SJCRH30 (cell line): Measurements from ENCODE around the gene EPS15. TPM values are rescaled to one million over a fixed set of nuclear protein-coding genes. Genes with fewer than 3 reads are reported as not detected.

ENCODE experiments used
- DNase-seq, 2 experiments: peaks; one replicate each; pipeline ENCODE4 v3.0.0-alpha.2; 2015 to 2020
- H3K27ac ChIP-seq: fragments of 250-450 bp; sonication (Bioruptor Pico); 2 replicates; pipeline ENCODE4 v1.5.1; 2020; ENCODE audit warnings: mild to moderate bottlenecking, moderate library complexity
- H3K27me3 ChIP-seq: fragments of 250-450 bp; sonication (Bioruptor Pico); 2 replicates; pipeline ENCODE4 v1.5.1; 2020; ENCODE audit warnings: mild to moderate bottlenecking, moderate library complexity
- H3K36me3 ChIP-seq: fragments of 250-450 bp; sonication (Bioruptor Pico); 2 replicates; pipeline ENCODE4 v1.5.1; 2020; ENCODE audit warnings: mild to moderate bottlenecking, moderate library complexity
- H3K4me1 ChIP-seq: fragments of 250-450 bp; sonication (Bioruptor Pico); 2 replicates; pipeline ENCODE4 v1.5.1; 2020; ENCODE audit warnings: mild to moderate bottlenecking, moderate library complexity
- H3K4me3 ChIP-seq: fragments of 250-450 bp; sonication (Bioruptor Pico); 2 replicates; pipeline ENCODE4 v1.5.1; 2020; ENCODE audit warnings: mild to moderate bottlenecking, moderate library complexity
- H3K9me3 ChIP-seq: fragments of 250-450 bp; sonication (Bioruptor Pico); replicated peaks from 2 replicates; pipeline ENCODE4 v1.5.1; 2020; ENCODE audit warnings: mild to moderate bottlenecking, moderate library complexity
- total RNA-seq: library from RNA; depleted of rRNA; stranded (reverse); fragments of >200 nt; shearing (Covaris generic); gene quantifications from 2 replicates; pipeline ENCODE4 v1.2.3, GENCODE V29; 2014

EPS15 gene
- total RNA-seq, 1 experiment from 2014 or later: 34.7 TPM

DNA sequence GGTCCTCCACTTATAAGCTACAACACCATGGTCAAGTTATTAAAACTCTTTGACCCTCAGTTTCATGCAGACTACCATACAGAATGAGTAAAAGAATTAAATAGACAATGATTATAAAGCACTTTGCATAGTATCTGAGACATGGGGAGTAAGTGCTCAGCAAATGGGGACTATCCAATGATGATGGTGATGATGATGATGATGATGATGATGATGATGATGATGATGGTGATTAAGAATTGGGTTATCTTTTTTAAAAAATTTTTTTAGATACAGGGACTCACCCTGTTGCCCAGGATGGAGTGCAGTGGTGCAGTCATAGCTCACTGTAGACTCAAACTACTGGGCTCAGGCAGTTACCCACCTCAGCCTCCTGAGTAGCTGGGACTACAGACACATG is 8.1 kb upstream of the EPS15 start:
- H3K4me1 ChIP-seq: no peaks in the 10 kb centered on the region
- no peak overlapping the region for H3K27ac ChIP-seq
- no peaks in the 10 kb centered on the region for H3K9me3 ChIP-seq
- H3K4me3 ChIP-seq: no peak overlapping the region
- H3K27me3 ChIP-seq: no peaks in the 10 kb centered on the region
- DNase-seq: no peak
- H3K36me3 ChIP-seq: no peaks in the 10 kb centered on the region

GRCh38 chr1:51526248-51526647 is 7.2 kb upstream of the EPS15 start:
- Histone ChIP-seq H3K9me3 (no peaks in the 10 kb centered on the region), H3K36me3 (no peaks in the 10 kb centered on the region), H3K27ac (no peak overlapping the region), H3K27me3 (no peaks in the 10 kb centered on the region), H3K4me3 (no peak overlapping the region), H3K4me1 (no peaks in the 10 kb centered on the region)
- DNase-seq: no peak

GRCh38 chr1:51525295-51525694 is 6.2 kb upstream of the EPS15 start:
- H3K9me3 ChIP-seq: no peaks in the 10 kb centered on the region
- H3K27ac ChIP-seq: no peak overlapping the region
- no peak for DNase-seq
- H3K27me3 ChIP-seq: no peaks in the 10 kb centered on the region
- H3K36me3 ChIP-seq: no peaks in the 10 kb centered on the region
- H3K4me1 ChIP-seq: no peaks in the 10 kb centered on the region
- H3K4me3 ChIP-seq: no peak overlapping the region

- DNase-seq: no peak
Observed at GRCh38 chr1:51524817-51525216, 5.8 kb upstream of the EPS15 start.

GRCh38 chr1:51523931-51524330 is 4.9 kb upstream of the EPS15 start:
- Histone ChIP-seq H3K4me1 (no peaks in the 10 kb centered on the region), H3K4me3 (no peak overlapping the region)
- no peak for DNase-seq

More at GRCh38 chr1:51524817-51525216, 5.8 kb upstream of the EPS15 start:
- Histone ChIP-seq H3K36me3 (no peaks in the 10 kb centered on the region), H3K9me3 (no peaks in the 10 kb centered on the region), H3K27me3 (no peaks in the 10 kb centered on the region), H3K4me1 (no peaks in the 10 kb centered on the region), H3K27ac (no peak overlapping the region), H3K4me3 (no peak overlapping the region)

DNA sequence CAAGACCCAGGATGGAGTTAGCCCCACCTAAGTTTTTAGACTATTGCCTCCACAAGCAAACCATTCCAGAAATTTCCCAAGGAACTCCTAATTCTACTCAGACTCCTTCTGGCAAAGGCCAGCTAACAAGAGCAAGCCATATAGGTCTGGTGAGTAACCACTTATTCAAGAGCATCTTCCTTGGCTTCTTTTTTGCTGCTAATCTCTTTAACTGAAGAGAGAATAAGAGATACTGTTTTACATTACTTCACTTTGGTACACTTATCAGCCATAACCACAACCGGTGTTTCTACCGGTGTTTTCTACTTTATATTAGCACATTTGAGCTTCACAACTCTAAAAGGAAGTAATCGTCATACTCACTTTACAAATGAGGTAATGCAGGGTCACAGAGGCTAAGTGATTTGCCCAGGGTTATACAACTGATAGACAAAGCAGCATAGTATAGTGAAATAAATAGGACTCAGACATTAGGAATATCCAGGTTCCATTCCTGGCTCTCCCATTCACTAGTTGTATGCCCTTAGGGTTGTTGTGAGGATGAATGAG is 1.7 kb upstream of the EPS15 start:
- Histone ChIP-seq H3K9me3 (no peaks in the 10 kb centered on the region), H3K4me1 (peaks cover 6% of the 10 kb centered on the region; the same call in 1 of the 2 replicates), H3K36me3 (no peaks in the 10 kb centered on the region), H3K4me3 (no peak overlapping the region), H3K27ac (no peak overlapping the region), H3K27me3 (no peaks in the 10 kb centered on the region)
- no peak for DNase-seq

More at GRCh38 chr1:51523931-51524330, 4.9 kb upstream of the EPS15 start:
- H3K27me3 ChIP-seq: no peaks in the 10 kb centered on the region
- no peaks in the 10 kb centered on the region for H3K36me3 ChIP-seq
- no peaks in the 10 kb centered on the region for H3K9me3 ChIP-seq
- no peak overlapping the region for H3K27ac ChIP-seq

DNA sequence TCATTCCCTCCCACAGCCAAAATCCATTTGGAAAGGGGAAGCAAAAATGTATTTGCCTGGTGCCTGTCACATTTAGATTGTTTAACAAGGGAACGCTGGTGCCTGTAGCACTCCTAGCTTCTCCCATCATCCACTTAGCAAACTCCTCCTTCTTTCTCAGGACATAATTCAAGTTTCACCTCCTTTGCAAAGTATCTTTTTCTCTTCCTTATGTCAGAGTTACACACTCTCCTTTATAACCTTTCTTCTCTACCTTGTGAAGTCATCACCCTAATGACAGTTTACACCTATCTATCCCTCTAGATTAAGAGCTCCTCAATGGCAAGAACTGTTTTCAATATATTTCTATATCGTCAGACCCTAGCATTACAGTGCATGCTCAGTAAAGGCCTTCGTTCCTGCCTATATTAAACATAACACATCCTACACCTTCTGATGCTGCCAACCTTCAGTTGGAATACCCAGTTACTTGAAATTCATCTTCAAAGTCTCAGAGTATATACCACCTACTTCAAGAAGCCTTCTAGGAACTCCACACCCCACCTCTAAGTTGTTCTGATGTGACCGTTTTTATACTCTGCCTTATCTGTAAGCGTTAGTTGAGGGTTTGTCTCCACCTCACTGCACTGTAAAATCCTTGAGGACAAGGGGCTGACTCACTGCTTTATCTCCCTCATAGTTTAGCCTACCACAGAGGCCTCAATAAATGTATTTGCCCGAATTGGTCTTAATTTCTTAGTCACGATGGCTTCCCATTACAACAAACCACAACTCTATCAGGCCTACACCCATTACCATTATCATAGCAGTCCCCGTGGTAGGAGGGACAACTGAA is 1.0 kb upstream of the EPS15 start:
- Histone ChIP-seq H3K36me3 (no peaks in the 10 kb centered on the region), H3K4me1 (peaks cover 6% of the 10 kb centered on the region; the same call in 1 of the 2 replicates), H3K9me3 (no peaks in the 10 kb centered on the region), H3K27ac (no peak overlapping the region), H3K4me3 (no peak overlapping the region), H3K27me3 (no peaks in the 10 kb centered on the region)
- no peak for DNase-seq

GRCh38 chr1:51518586-51519047 is 449 bp downstream of the EPS15 start:
- DNase-seq: peak; percentile 60 to 66
- Histone ChIP-seq H3K4me3 (peak overlapping the region; percentile 92), H3K27me3 (no peaks in the 10 kb centered on the region), H3K36me3 (no peaks in the 10 kb centered on the region), H3K27ac (peak overlapping the region; percentile 42; the same call in 1 of the 2 replicates), H3K4me1 (peaks cover 6% of the 10 kb centered on the region; the same call in 1 of the 2 replicates), H3K9me3 (no peaks in the 10 kb centered on the region)

DNA sequence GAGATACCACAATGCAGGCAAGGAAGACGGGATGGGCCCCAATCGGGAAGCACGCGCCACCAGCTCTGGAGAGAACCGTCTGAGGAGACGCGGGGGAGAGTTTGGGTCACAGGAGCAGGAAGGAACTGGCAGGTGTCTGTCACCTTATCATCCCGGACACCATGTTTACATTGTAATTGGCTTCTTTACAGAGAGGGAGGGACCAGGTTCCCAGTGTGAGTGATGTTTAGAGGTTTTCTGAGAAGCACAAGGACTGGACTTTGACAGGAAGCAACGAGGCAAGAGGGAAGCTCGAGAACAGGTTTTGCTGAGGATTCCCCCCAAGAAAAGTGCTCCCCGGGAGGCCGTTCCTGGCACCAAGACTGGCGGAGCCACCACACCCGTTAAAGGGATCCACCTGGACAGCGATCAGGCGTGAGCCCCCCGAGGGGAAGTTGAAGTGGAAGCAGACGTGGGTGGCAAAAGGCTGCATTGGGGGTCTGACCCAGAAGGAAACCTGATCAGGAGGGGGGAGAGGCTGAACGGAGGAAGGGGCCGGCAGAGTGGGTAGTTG is 957 bp downstream of the EPS15 start:
- Histone ChIP-seq H3K4me3 (peak overlapping the region; percentile 92), H3K4me1 (peaks cover 6% of the 10 kb centered on the region; the same call in 1 of the 2 replicates), H3K9me3 (no peaks in the 10 kb centered on the region), H3K27me3 (no peaks in the 10 kb centered on the region), H3K27ac (no peak overlapping the region; the same call in 1 of the 2 replicates), H3K36me3 (no peaks in the 10 kb centered on the region)
- DNase-seq: peak; percentile 26 to 61

- Histone ChIP-seq H3K9me3 (no peaks in the 10 kb centered on the region), H3K4me3 (peak overlapping the region; percentile 92), H3K27ac (no peak overlapping the region), H3K27me3 (no peaks in the 10 kb centered on the region), H3K4me1 (peaks cover 6% of the 10 kb centered on the region; the same call in 1 of the 2 replicates), H3K36me3 (no peaks in the 10 kb centered on the region)
- no peak for DNase-seq
Observed at GRCh38 chr1:51517361-51518032, 1.6 kb downstream of the EPS15 start.

GRCh38 chr1:51516649-51517158 is 2.4 kb downstream of the EPS15 start:
- Histone ChIP-seq H3K9me3 (no peaks in the 10 kb centered on the region), H3K4me3 (no peak overlapping the region), H3K27me3 (no peaks in the 10 kb centered on the region), H3K36me3 (no peaks in the 10 kb centered on the region), H3K27ac (no peak overlapping the region), H3K4me1 (peaks cover 8% of the 10 kb centered on the region; the same call in 1 of the 2 replicates)
- DNase-seq: no peak

DNA sequence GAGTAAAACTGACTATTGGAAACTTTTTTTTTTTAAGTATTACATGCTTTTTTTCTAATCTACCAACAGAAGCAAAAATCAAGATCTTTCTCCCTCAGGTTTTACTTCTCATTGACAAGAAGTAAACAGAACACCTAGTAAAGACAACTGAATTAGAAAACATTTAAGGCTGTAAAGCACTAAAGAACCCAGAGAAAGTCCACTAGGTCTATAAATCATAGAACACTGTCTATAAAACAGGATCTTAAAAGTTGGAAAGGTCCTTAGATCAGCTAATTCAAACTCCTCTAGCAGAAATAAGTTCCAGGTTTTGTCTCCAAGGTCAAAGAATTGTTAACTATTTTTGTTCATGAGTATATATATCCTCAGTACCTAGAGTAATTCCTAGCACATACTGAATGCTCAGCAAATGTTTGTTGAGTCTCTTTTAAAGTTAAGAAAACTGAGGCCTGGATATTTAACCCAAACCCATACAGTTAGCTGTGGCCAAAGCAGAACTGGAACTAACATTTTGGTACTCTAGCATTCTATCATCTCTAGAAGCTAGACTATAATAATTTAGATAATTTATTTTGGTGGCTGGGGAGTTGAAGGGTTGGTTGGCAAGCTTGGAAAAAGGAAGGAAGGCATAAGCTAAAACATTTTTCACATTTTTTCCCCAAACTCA is 3.0 kb downstream of the EPS15 start:
- H3K36me3 ChIP-seq: no peaks in the 10 kb centered on the region
- H3K27me3 ChIP-seq: no peaks in the 10 kb centered on the region
- no peak overlapping the region for H3K27ac ChIP-seq
- no peak overlapping the region for H3K4me3 ChIP-seq
- H3K4me1 ChIP-seq: peaks cover 8% of the 10 kb centered on the region; the same call in 1 of the 2 replicates
- H3K9me3 ChIP-seq: no peaks in the 10 kb centered on the region
- DNase-seq: no peak

GRCh38 chr1:51515312-51515960 is 3.6 kb downstream of the EPS15 start:
- no peaks in the 10 kb centered on the region for H3K36me3 ChIP-seq
- no peak for DNase-seq
- H3K4me3 ChIP-seq: no peak overlapping the region
- no peaks in the 10 kb centered on the region for H3K27me3 ChIP-seq
- H3K4me1 ChIP-seq: peaks cover 8% of the 10 kb centered on the region; the same call in 1 of the 2 replicates
- no peaks in the 10 kb centered on the region; the same call in 1 of the 2 replicates for H3K9me3 ChIP-seq
- no peak overlapping the region for H3K27ac ChIP-seq
